NCI-H1694 treated with DMSO at 0.1 percent for 48 hours (cell line): ENCODE measurements around the gene OR2A42.
"Not testable (repeated sequence)": the region's sequence is repeated elsewhere in the genome, so short reads cannot be mapped to it uniquely, and the experiment has no call there.

Experiments
- DNase-seq: peaks from one replicate; lab custom pipeline; 2025; lab: John Stamatoyannopoulos, UW

Gene OR2A42

GRCh38 chr7:144239365-144239764, at the start of gene OR2A42:
TSS of gene OR2A42 (minus strand) at chr7:144239605. CDS start at chr7:144232843, 6,762 bp downstream.
- not testable (repeated sequence) for DNase-seq

GRCh38 chr7:144287171-144287784, 47.9 kb upstream of the OR2A42 start:
- DNase-seq, result not testable (repeated sequence)

- DNase-seq, result not testable (repeated sequence)
Measured at GRCh38 chr7:144283716-144284115, 44.3 kb upstream of the OR2A42 start.

GRCh38 chr7:144282490-144282889, 43.1 kb upstream of the OR2A42 start:
- DNase-seq, result not testable (repeated sequence)

- not testable (repeated sequence) for DNase-seq
Measured at GRCh38 chr7:144281981-144282380, 42.6 kb upstream of the OR2A42 start.

GRCh38 chr7:144280010-144280409, 40.6 kb upstream of the OR2A42 start:
- DNase-seq, result not testable (repeated sequence)

- not testable (repeated sequence) for DNase-seq
Measured at GRCh38 chr7:144275281-144275680, 35.9 kb upstream of the OR2A42 start.

- not testable (repeated sequence) for DNase-seq
Measured at GRCh38 chr7:144269188-144269587, 29.8 kb upstream of the OR2A42 start, which contains the start of gene CTAGE8. TSS of gene CTAGE8 (minus strand) at chr7:144269288. CDS start at chr7:144269250, 38 bp downstream.

- DNase-seq, result not testable (repeated sequence)
Measured at GRCh38 chr7:144264692-144265091, 25.3 kb upstream of the OR2A42 start, which contains the start of gene OR2A7. TSS of gene OR2A7 (minus strand) at chr7:144264792. CDS start at chr7:144259628, 5,164 bp downstream.

GRCh38 chr7:144262128-144262527, 22.7 kb upstream of the OR2A42 start:
- DNase-seq, result not testable (repeated sequence)

- not testable (repeated sequence) for DNase-seq
Measured at GRCh38 chr7:144259067-144259466, 19.7 kb upstream of the OR2A42 start.

GRCh38 chr7:144256112-144256511, 16.7 kb upstream of the OR2A42 start:
- DNase-seq, result no peak

GRCh38 chr7:144255471-144255897, 16.1 kb upstream of the OR2A42 start:
- no peak for DNase-seq

- not testable (repeated sequence) for DNase-seq
Measured at GRCh38 chr7:144252307-144252706, 12.9 kb upstream of the OR2A42 start.

- not testable (repeated sequence) for DNase-seq
Measured at GRCh38 chr7:144247674-144248330, 8.4 kb upstream of the OR2A42 start.

- DNase-seq, result not testable (repeated sequence)
Measured at GRCh38 chr7:144246967-144247366, 7.6 kb upstream of the OR2A42 start.

- DNase-seq, result not testable (repeated sequence)
Measured at GRCh38 chr7:144245372-144245771, 6.0 kb upstream of the OR2A42 start.

- not testable (repeated sequence) for DNase-seq
Measured at GRCh38 chr7:144238530-144239082, 799 bp downstream of the OR2A42 start.

GRCh38 chr7:144233039-144233438, 6.4 kb downstream of the OR2A42 start:
- DNase-seq, result not testable (repeated sequence)

- not testable (repeated sequence) for DNase-seq
Measured at GRCh38 chr7:144231027-144231426, 8.4 kb downstream of the OR2A42 start.

- DNase-seq, result not testable (repeated sequence)
Measured at GRCh38 chr7:144228810-144229209, 10.6 kb downstream of the OR2A42 start.

- not testable (repeated sequence) for DNase-seq
Measured at GRCh38 chr7:144226866-144227265, 12.5 kb downstream of the OR2A42 start.

GRCh38 chr7:144223675-144224074, 15.7 kb downstream of the OR2A42 start:
- not testable (repeated sequence) for DNase-seq
